ENCODE data around the gene UBR4.

The UBR4 gene

GRCh38 chr1:19068639-19069276 is 141.3 kb downstream of the UBR4 start:
- TF ChIP-seq, protein P1, sequence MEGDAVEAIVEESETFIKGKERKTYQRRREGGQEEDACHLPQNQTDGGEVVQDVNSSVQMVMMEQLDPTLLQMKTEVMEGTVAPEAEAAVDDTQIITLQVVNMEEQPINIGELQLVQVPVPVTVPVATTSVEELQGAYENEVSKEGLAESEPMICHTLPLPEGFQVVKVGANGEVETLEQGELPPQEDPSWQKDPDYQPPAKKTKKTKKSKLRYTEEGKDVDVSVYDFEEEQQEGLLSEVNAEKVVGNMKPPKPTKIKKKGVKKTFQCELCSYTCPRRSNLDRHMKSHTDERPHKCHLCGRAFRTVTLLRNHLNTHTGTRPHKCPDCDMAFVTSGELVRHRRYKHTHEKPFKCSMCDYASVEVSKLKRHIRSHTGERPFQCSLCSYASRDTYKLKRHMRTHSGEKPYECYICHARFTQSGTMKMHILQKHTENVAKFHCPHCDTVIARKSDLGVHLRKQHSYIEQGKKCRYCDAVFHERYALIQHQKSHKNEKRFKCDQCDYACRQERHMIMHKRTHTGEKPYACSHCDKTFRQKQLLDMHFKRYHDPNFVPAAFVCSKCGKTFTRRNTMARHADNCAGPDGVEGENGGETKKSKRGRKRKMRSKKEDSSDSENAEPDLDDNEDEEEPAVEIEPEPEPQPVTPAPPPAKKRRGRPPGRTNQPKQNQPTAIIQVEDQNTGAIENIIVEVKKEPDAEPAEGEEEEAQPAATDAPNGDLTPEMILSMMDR (IDR thresholded peaks at IDR 0.05; ENCODE audit: low read depth, low read length), result no peak
- DNase-seq (ENCODE audit: extremely low read depth, low read depth), result no peak

DNA sequence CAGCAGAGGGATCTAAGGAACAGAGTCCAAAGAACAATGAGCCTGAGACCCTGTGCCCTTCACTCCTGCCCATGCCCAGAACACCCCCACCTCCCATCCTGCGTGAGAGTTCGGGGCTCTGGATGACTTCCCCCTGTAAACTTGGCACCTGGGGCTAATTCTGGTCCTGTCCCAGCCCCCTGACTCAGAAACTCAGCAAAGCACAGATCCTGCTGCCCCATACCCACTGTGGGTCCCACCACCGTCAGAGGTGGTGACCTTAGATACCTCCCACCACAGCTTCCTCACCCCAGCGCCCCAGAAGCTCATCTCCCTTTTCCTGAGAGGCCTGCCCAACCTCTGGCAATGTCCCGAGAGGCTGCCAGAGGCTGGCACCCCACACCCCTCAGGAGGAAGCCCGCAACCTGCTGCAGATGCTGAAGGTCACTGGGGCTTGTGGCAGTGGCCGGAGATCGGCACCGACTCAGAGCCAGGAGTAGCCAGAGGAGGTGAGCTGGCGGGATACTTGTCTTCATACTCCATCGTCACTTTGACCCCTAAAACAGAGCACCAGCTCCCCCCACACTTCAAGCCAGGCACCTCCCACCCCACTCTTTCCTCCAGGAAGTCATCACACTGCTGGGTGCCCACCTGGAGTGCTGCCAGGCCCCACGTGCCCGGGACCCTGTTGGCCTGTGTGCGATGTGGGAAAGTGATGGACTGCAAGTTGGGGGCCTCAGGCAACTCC is 142.0 kb downstream of the UBR4 start:
- TF ChIP-seq, protein P1 (IDR thresholded peaks at IDR 0.05; ENCODE audit: low read depth, low read length), result no peak
- no peak for DNase-seq (ENCODE audit: extremely low read depth, low read depth)

DNA sequence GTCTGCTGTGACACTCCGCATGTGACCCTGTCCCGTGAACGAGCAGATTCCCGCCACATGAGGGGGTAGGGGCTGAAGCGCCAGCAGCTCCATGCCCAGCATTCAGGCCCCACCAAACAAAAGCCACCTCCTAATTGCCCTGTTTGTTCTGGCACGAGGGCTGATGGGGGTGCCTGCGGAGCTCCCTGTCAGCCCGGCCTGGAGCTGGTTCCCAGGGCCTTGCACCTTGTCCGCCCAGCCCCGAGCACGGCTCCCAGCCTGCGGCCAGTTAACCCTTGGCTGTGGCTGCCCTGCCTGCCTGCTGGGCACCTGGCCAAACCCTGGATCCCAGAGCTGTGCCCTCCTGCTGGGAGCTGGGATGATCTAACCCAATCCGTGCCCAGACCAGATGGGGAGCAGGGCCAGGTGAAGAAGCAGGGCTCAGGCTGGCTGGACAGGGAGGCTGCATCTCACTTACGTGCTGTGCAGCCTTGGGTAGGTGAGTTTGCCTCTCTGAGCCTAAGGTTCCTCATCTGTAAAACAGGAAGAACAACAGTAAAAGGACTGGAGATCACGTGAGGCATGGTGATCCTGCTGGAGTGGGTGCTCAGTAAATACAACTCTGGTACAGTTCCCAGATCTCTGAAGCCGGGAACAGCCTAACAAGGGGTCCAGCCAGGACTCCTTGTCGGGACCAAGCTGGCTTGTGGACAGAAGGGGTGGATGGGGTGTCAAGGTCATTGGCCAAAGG is 142.7 kb downstream of the UBR4 start:
- TF ChIP-seq, protein P1 (IDR thresholded peaks at IDR 0.05; ENCODE audit: low read depth, low read length), result no peak
- DNase-seq (ENCODE audit: extremely low read depth, low read depth), result no peak

DNA sequence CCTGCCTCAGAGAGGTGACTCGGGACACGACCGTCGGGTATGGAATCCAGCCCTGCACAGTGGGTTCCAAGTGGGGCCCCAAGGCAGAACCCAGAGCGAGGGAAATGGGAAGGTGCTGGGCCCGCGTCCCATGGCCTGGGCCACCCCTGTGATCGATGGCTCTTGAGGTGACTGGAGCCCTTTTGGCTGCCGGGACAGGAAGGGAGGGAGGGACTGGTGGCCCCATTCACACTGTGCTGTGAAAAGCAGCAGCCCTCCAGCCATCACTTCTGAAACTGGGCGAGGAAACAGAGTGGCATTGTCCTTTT is 143.2 kb downstream of the UBR4 start:
- TF ChIP-seq, protein P1 (IDR thresholded peaks at IDR 0.05; ENCODE audit: low read depth, low read length), result no peak
- DNase-seq (ENCODE audit: extremely low read depth, low read depth), result no peak

DNA sequence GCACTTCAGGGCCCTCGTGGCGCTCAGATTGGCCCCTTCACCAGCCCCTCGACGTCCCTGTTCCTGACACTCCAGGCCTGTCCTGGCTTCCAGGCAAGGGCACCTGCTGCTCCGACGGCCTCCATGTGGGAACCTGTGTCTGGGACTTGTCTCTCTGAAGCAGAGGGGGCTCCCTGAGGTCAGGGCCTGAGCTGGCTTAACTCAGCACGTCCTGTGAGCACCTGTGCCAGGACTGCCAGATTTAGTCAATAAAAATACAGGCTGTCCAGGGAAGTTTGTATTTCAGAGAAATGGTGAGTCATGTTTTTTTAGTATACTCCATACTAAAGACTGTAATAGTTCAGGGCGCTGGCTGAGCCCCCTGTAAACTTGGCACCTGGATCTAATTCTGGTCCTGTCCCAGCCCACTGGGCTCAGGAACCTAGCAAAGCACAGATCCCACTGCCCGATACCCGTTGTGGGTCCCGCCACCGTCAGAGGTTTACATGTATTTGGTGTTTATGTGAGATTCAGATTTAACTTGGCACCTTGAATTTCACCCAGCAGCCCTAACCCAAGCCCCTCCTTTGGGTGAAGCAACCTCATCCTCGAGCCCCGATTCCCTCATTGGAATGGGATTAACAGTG is 143.7 kb downstream of the UBR4 start:
- no peak for DNase-seq (ENCODE audit: extremely low read depth, low read depth)
- TF ChIP-seq, protein P1 (IDR thresholded peaks at IDR 0.05; ENCODE audit: low read depth, low read length), result no peak

GRCh38 chr1:19065526-19066247 is 144.4 kb downstream of the UBR4 start:
- TF ChIP-seq, protein P1 (IDR thresholded peaks at IDR 0.05; ENCODE audit: low read depth, low read length), result no peak
- DNase-seq (ENCODE audit: extremely low read depth, low read depth), result no peak

Measured in AG09319 (cell line).